Fibroblast of the conjunctiva (primary cell): ENCODE results near the gene ITGA5.

Experiments
- DNase-seq: peaks from one replicate; pipeline ENCODE4 v3.0.0-alpha.2; 2010; ENCODE audit warnings: low read depth

Gene ITGA5

GRCh38 chr12:54411391-54412241 lies 7.5 kb downstream of the ITGA5 start:
- peak; percentile 90 for DNase-seq

GRCh38 chr12:54409267-54409666 lies 9.8 kb downstream of the ITGA5 start:
- no peak for DNase-seq

GRCh38 chr12:54407183-54407905 lies 11.7 kb downstream of the ITGA5 start:
- DNase-seq, result no peak

GRCh38 chr12:54405573-54405972 lies 13.5 kb downstream of the ITGA5 start:
- DNase-seq, result no peak

- DNase-seq, result no peak
Measured at GRCh38 chr12:54405106-54405505, 14.0 kb downstream of the ITGA5 start.

GRCh38 chr12:54404061-54405004 lies 14.7 kb downstream of the ITGA5 start:
- no peak for DNase-seq

- no peak for DNase-seq
Measured at GRCh38 chr12:54401119-54401518, 17.9 kb downstream of the ITGA5 start.

GRCh38 chr12:54398995-54399793 lies 19.9 kb downstream of the ITGA5 start:
- DNase-seq, result peak; percentile 77

- no peak for DNase-seq
Measured at GRCh38 chr12:54398218-54398617, 20.8 kb downstream of the ITGA5 start.

- no peak for DNase-seq
Measured at GRCh38 chr12:54397157-54397556, 21.9 kb downstream of the ITGA5 start.

GRCh38 chr12:54395545-54395944 lies 23.5 kb downstream of the ITGA5 start:
- no peak for DNase-seq

GRCh38 chr12:54394986-54395385 lies 24.1 kb downstream of the ITGA5 start:
- no peak for DNase-seq

GRCh38 chr12:54394281-54394719 lies 24.8 kb downstream of the ITGA5 start:
- no peak for DNase-seq

- no peak for DNase-seq
Measured at GRCh38 chr12:54393743-54394142, 25.3 kb downstream of the ITGA5 start.

- DNase-seq, result no peak
Measured at GRCh38 chr12:54393207-54393609, 25.9 kb downstream of the ITGA5 start.

GRCh38 chr12:54392485-54393206 lies 26.4 kb downstream of the ITGA5 start:
- DNase-seq, result no peak

- no peak for DNase-seq
Measured at GRCh38 chr12:54390668-54391551, 28.2 kb downstream of the ITGA5 start.

GRCh38 chr12:54390176-54390667 lies 28.8 kb downstream of the ITGA5 start:
- DNase-seq, result no peak

GRCh38 chr12:54389607-54390175 lies 29.4 kb downstream of the ITGA5 start:
- DNase-seq, result no peak
